Kidney epithelial cell (primary cell): ENCODE results near the gene ANO8. TPM values are rescaled to one million over a fixed set of nuclear protein-coding genes. Genes with fewer than 3 reads are reported as not detected.

Experiments used
- DNase-seq: peaks from one replicate; pipeline ENCODE4 v3.0.0-alpha.2; 2010; ENCODE audit warnings: low read depth
- H3K27me3 ChIP-seq: 2 replicates; pipeline ENCODE4 v1.6.0; 2011; ENCODE audit warnings: low read length; ENCODE audit not compliant: control insufficient read depth, insufficient read depth
- H3K36me3 ChIP-seq: 2 replicates; pipeline ENCODE4 v1.5.1; 2011; ENCODE audit warnings: low read length; ENCODE audit not compliant: control insufficient read depth, insufficient read depth
- H3K4me3 ChIP-seq: 2 replicates; pipeline ENCODE4 v1.5.1; 2011; ENCODE audit warnings: low read depth, mild to moderate bottlenecking, control low read depth, low read length
- CTCF ChIP-seq: IDR thresholded peaks from 2 replicates; pipeline ENCODE4 v1.5.1; 2011; ENCODE audit warnings: mild to moderate bottlenecking, moderate library complexity, low read length, control low read depth, inconsistent platforms; ENCODE audit not compliant: insufficient read depth, poor library complexity, severe bottlenecking
- total RNA-seq: library from RNA; depleted of rRNA; stranded (reverse); fragments of >200 nt; gene quantifications from 2 replicates; pipeline ENCODE4 v1.2.3, GENCODE V29; 2015

Gene ANO8
- 6.9 and 9.3 TPM in 2 replicates for total RNA-seq

GRCh38 chr19:17334414-17335409 lies at the start of gene ANO8:
Gene ANO8, minus strand, starts transcription at chr19:17334855. Its CDS starts 185 bp downstream, at chr19:17334670.
- Histone ChIP-seq H3K27me3 (peaks cover 3% of the 10 kb centered on the region), H3K4me3 (peak within 1 kb of the TSS; percentile 52), H3K36me3 (peaks cover 1% of the 10 kb centered on the region)
- TF ChIP-seq CTCF = no peak
- DNase-seq = peak; percentile 76

- H3K4me3 ChIP-seq = no peak overlapping the region
- H3K27me3 ChIP-seq = peaks cover 2% of the 10 kb centered on the region
- no peak for DNase-seq
- no peaks in the 10 kb centered on the region for H3K36me3 ChIP-seq
- no peak for TF ChIP-seq CTCF
Observed at GRCh38 chr19:17380426-17381138, 45.9 kb upstream of the ANO8 start.

GRCh38 chr19:17379221-17379631 lies 44.6 kb upstream of the ANO8 start:
- DNase-seq = no peak
- H3K27me3 ChIP-seq = peaks cover 2% of the 10 kb centered on the region

GRCh38 chr19:17378271-17378670 lies 43.6 kb upstream of the ANO8 start:
- TF ChIP-seq CTCF = no peak
- DNase-seq = no peak
- no peaks in the 10 kb centered on the region for H3K36me3 ChIP-seq
- H3K4me3 ChIP-seq = no peak overlapping the region
- H3K27me3 ChIP-seq = peaks cover 2% of the 10 kb centered on the region

More at GRCh38 chr19:17379221-17379631, 44.6 kb upstream of the ANO8 start:
- no peak for TF ChIP-seq CTCF
- H3K36me3 ChIP-seq = no peaks in the 10 kb centered on the region
- H3K4me3 ChIP-seq = no peak overlapping the region

GRCh38 chr19:17376935-17377600 lies 42.4 kb upstream of the ANO8 start, which contains the start of gene PLVAP:
Gene PLVAP, minus strand, starts transcription at chr19:17377342. Its CDS starts 54 bp downstream, at chr19:17377288.
- no peak for DNase-seq
- Histone ChIP-seq H3K27me3 (peaks cover 2% of the 10 kb centered on the region), H3K36me3 (no peaks in the 10 kb centered on the region), H3K4me3 (no peak within 1 kb of the TSS)
- no peak for TF ChIP-seq CTCF
